Mesenchymal stem cell (in vitro differentiated cells and primary cell): ENCODE data around the gene BCL10.

ENCODE experiments used
- DNase-seq: peaks from one replicate; pipeline ENCODE4 v3.0.0-alpha.2; 2013
- H2AFZ ChIP-seq: one replicate; pipeline ENCODE4 v1.6.1; 2013; ENCODE audit warnings: low read depth, mild to moderate bottlenecking, control low read depth, inconsistent platforms, low read length, moderate library complexity
- H2AK5ac ChIP-seq: 2 replicates; pipeline ENCODE4 v1.6.1; 2013; ENCODE audit warnings: low read length, moderate library complexity, mild to moderate bottlenecking, inconsistent platforms; ENCODE audit not compliant: severe bottlenecking
- H2BK120ac ChIP-seq: one replicate; pipeline ENCODE4 v1.6.1; 2013; ENCODE audit warnings: low read depth, mild to moderate bottlenecking, inconsistent platforms, low read length, moderate library complexity
- H2BK12ac ChIP-seq, 2 experiments: one replicate each; pipeline ENCODE4 v1.6.1; 2013; ENCODE audit warnings: inconsistent platforms in 2 of 2, low read length in 2 of 2, mild to moderate bottlenecking in 2 of 2, moderate library complexity in 2 of 2, control low read depth in 1 of 2
- H2BK15ac ChIP-seq: one replicate; pipeline ENCODE4 v1.6.1; 2013; ENCODE audit warnings: mild to moderate bottlenecking, low read depth, inconsistent platforms; ENCODE audit not compliant: poor library complexity, severe bottlenecking
- H2BK5ac ChIP-seq: 2 replicates; pipeline ENCODE4 v1.6.1; 2013; ENCODE audit warnings: low read depth, mild to moderate bottlenecking, low read length, control low read depth, inconsistent platforms; ENCODE audit not compliant: poor library complexity, severe bottlenecking
- H3K14ac ChIP-seq, 2 experiments: one replicate each; pipeline ENCODE4 v1.6.1; 2013; ENCODE audit warnings: inconsistent platforms in 2 of 2, low read length in 2 of 2, control low read depth in 1 of 2, mild to moderate bottlenecking in 1 of 2, moderate library complexity in 1 of 2
- H3K18ac ChIP-seq, 2 experiments: one replicate each; pipeline ENCODE4 v1.6.1; 2013; ENCODE audit warnings: inconsistent platforms in 2 of 2, low read length in 2 of 2, control low read depth in 1 of 2, low read depth in 1 of 2, mild to moderate bottlenecking in 1 of 2
- H3K23ac ChIP-seq, 2 experiments: one replicate each; pipeline ENCODE4 v1.6.1; 2013; ENCODE audit warnings: inconsistent platforms in 2 of 2, low read length in 2 of 2, mild to moderate bottlenecking in 2 of 2, moderate library complexity in 2 of 2, control low read depth in 1 of 2
- H3K27ac ChIP-seq: 2 replicates; pipeline ENCODE4 v1.5.1; 2013; ENCODE audit warnings: mild to moderate bottlenecking, moderate library complexity, low read length, control low read depth, inconsistent platforms; ENCODE audit not compliant: poor library complexity, severe bottlenecking
- H3K27me3 ChIP-seq, 2 experiments: 2 replicates each; pipeline versions ENCODE4 v1.6.1 to v1.7.0; 2013; ENCODE audit warnings: low read length in 2 of 2, mild to moderate bottlenecking in 2 of 2, moderate library complexity in 2 of 2, control low read depth in 1 of 2, inconsistent platforms in 1 of 2; ENCODE audit not compliant: control insufficient read depth in 1 of 2, insufficient read depth in 1 of 2
- H3K36me3 ChIP-seq, 2 experiments: 2 replicates each; pipeline versions ENCODE4 v1.6.1 to v1.7.0; 2013; ENCODE audit warnings: low read length in 2 of 2, control low read depth in 1 of 2, inconsistent platforms in 1 of 2, low read depth in 1 of 2, mild to moderate bottlenecking in 1 of 2; ENCODE audit not compliant: insufficient read depth in 2 of 2, control insufficient read depth in 1 of 2
- H3K4ac ChIP-seq, 2 experiments: one replicate each; pipeline ENCODE4 v1.6.1; 2013; ENCODE audit warnings: inconsistent platforms in 2 of 2, low read length in 2 of 2, mild to moderate bottlenecking in 2 of 2, moderate library complexity in 2 of 2, control low read depth in 1 of 2, low read depth in 1 of 2
- H3K4me1 ChIP-seq: 2 replicates; pipeline ENCODE4 v1.6.1; 2013; ENCODE audit warnings: low read depth, low read length, control low read depth; ENCODE audit not compliant: control insufficient read depth, insufficient read depth
- H3K4me2 ChIP-seq: 2 replicates; pipeline ENCODE4 v1.6.1; 2013; ENCODE audit warnings: low read length, mild to moderate bottlenecking, inconsistent platforms; ENCODE audit not compliant: poor library complexity, severe bottlenecking
- H3K4me3 ChIP-seq, 2 experiments: 2 replicates each; pipeline versions ENCODE4 v1.5.1 to v1.7.0; 2013; ENCODE audit warnings: low read length in 2 of 2, mild to moderate bottlenecking in 2 of 2, control low read depth in 1 of 2, low read depth in 1 of 2; ENCODE audit not compliant: insufficient read depth in 1 of 2
- H3K79me1 ChIP-seq: replicated peaks from 2 replicates; pipeline ENCODE4 v1.6.1; 2013; ENCODE audit warnings: mild to moderate bottlenecking, control low read depth, low read length, inconsistent platforms; ENCODE audit not compliant: poor library complexity, severe bottlenecking
- H3K9ac ChIP-seq: 2 replicates; pipeline ENCODE4 v1.7.0; 2013; ENCODE audit warnings: mild to moderate bottlenecking, low read length, moderate library complexity
- H3K9me3 ChIP-seq: 2 replicates; pipeline ENCODE4 v1.7.0; 2013; ENCODE audit warnings: mild to moderate bottlenecking, low read length; ENCODE audit not compliant: control insufficient read depth
- H4K8ac ChIP-seq: one replicate; pipeline ENCODE4 v1.6.1; 2013; ENCODE audit warnings: inconsistent platforms, mild to moderate bottlenecking, low read length, moderate library complexity
- H4K91ac ChIP-seq: one replicate; pipeline ENCODE4 v1.6.1; 2013; ENCODE audit warnings: mild to moderate bottlenecking, low read length, inconsistent platforms
- WGBS: methylation state at CpG from one replicate; pipeline ENCODE4 v1.1.7; 2013; ENCODE audit warnings: mixed read lengths; 5-methylcytosine and 5-hydroxymethylcytosine counted together

The BCL10 gene

DNA sequence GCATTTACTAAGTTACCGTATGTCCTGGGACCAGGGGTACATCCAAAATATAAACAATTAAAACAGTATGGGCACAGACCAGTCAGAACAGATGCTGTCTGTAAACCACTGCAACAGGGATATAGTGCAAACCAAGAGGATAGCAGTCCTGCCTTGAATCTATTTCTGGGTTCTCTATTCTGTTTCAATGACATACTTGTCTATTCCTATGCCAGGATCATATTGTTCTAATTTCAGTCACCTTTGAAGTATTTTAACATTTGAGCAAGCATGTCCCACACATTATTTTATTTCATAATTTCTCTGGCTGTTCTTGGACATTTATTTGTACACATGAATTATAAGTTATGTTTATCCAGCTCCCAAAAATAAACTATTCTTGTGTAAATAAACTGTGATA lies 47.5 kb downstream of the BCL10 start:
- no peak overlapping the region for H4K91ac ChIP-seq
- no peak overlapping the region for H2BK12ac ChIP-seq
- no peak overlapping the region for H3K4me2 ChIP-seq
- H2BK15ac ChIP-seq = no peak overlapping the region
- H4K8ac ChIP-seq = no peak overlapping the region
- H3K18ac ChIP-seq = no peak overlapping the region
- H3K9me3 ChIP-seq = no peaks in the 10 kb centered on the region
- no peak overlapping the region for H2BK120ac ChIP-seq
- no peak overlapping the region for H3K4me3 ChIP-seq
- H3K23ac ChIP-seq = no peak overlapping the region
- H3K4me1 ChIP-seq = no peaks in the 10 kb centered on the region
- H3K27me3 ChIP-seq = no peaks in the 10 kb centered on the region
- no peak overlapping the region for H3K14ac ChIP-seq
- no peak overlapping the region for H2AFZ ChIP-seq
- H3K79me1 ChIP-seq = no peaks in the 10 kb centered on the region
- no peaks in the 10 kb centered on the region for H3K36me3 ChIP-seq
- H3K27ac ChIP-seq = no peak overlapping the region
- DNase-seq = no peak
- no peak overlapping the region for H2BK5ac ChIP-seq
- WGBS = 85% methylated on average over 1 of the region's 1 CpG
- no peak overlapping the region for H3K4ac ChIP-seq
- no peak overlapping the region for H3K9ac ChIP-seq
- H2AK5ac ChIP-seq = no peak overlapping the region

DNA sequence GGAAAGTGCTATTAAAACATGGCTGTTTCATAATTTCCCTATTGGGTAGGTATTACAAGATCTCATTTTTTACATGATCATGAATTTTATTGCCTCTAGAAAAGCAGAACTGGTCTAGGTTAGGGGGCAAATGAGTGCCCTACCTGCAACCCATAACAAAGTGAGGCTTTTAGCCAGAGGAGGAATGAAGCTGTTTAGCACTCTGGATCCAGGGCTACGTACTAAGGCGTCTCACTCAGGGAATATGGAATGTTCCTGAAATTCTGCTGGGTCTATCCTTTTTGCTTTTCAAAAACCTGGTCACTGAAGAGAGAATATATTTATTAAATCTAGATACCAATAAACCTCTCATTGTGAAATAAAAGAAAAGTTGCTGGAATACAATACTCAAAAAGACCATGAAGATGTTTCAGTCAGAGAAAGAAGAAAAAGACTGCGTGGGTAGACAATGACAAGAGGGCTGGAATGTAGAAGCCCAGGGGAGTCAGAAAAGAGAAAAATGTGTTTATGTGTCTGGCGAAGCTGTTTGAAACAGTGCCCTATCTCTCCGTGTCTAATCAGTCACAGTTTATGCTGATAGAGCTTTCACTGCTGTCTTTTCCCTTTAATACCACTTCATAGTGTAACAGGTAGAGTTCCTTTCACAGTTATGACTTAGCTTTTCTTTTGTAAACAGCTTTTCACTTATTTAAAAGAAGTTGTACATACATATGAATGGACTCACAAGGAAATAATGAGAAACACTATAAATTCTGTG lies 50.6 kb downstream of the BCL10 start:
- H2AK5ac ChIP-seq = no peak overlapping the region
- peaks cover 0 to 3% of the 10 kb centered on the region in 2 experiments for H3K27me3 ChIP-seq
- no peak overlapping the region for H4K8ac ChIP-seq
- no peaks in the 10 kb centered on the region for H3K79me1 ChIP-seq
- no peak overlapping the region for H3K9ac ChIP-seq
- H3K18ac ChIP-seq = no peak overlapping the region
- H2BK120ac ChIP-seq = no peak overlapping the region
- H3K23ac ChIP-seq = no peak overlapping the region
- no peak overlapping the region for H3K14ac ChIP-seq
- H4K91ac ChIP-seq = no peak overlapping the region
- no peak overlapping the region for H3K27ac ChIP-seq
- no peaks in the 10 kb centered on the region for H3K36me3 ChIP-seq
- H3K4me3 ChIP-seq = no peak overlapping the region
- H2BK12ac ChIP-seq = no peak overlapping the region
- no peaks in the 10 kb centered on the region for H3K4me1 ChIP-seq
- no peak for DNase-seq
- H2BK15ac ChIP-seq = no peak overlapping the region
- no peak overlapping the region for H3K4me2 ChIP-seq
- no peaks in the 10 kb centered on the region for H3K9me3 ChIP-seq
- no peak overlapping the region for H2AFZ ChIP-seq
- H3K4ac ChIP-seq = no peak overlapping the region
- no peak overlapping the region for H2BK5ac ChIP-seq
- 60% methylated on average over 3 of the region's 5 CpGs for WGBS

DNA sequence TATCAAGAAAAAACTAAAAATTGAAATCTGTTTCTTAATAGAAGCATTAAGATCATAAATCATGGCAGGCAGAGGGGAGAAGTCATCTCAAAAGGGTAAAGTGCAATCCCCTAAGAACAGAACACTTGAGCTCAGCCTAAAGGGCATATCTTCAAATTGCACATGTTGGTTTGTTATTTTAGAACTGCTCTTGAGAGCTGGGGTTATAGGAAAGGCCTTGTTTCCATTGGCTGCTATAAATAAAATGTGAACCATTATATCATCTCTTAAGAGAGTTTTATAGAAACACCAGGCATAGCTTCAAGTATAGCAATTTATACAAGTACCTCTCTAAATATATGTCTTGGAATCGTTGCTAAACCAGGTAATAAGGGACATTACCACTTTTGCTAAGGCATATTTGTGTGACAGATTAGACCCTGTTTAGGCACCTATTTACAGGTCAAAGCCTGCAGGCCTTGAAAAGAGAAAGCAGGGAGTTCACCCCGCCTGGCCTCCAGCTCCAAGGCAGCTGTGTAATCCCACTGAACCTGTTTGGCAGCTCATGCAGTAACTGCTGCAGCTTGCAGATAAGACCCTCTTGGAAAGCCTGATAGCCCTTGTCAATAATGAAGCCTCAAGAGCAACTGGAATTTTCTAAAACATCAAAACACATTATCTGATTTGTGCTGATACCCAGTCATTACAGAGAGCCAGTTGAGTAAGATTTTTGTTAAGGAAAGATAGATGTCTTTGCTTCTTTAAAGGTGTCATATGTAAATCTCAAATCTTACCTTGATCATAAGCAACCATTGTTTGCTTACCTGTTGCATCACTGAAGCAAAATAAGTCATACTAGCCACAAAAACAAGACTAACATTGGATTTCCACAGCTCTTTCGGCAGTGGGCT lies 51.5 kb downstream of the BCL10 start:
- Histone ChIP-seq H2BK120ac (no peak overlapping the region), H2BK15ac (no peak overlapping the region), H3K18ac (no peak overlapping the region), H2AK5ac (no peak overlapping the region), H4K8ac (no peak overlapping the region), H3K9me3 (no peaks in the 10 kb centered on the region), H3K36me3 (no peaks in the 10 kb centered on the region), H3K4me2 (no peak overlapping the region), H2BK12ac (no peak overlapping the region), H3K79me1 (no peaks in the 10 kb centered on the region), H2AFZ (no peak overlapping the region), H3K4ac (no peak overlapping the region), H4K91ac (no peak overlapping the region), H3K27ac (no peak overlapping the region), H3K14ac (no peak overlapping the region), H3K4me1 (no peaks in the 10 kb centered on the region), H3K9ac (no peak overlapping the region), H3K27me3 (peaks cover 2 to 10% of the 10 kb centered on the region in 2 experiments), H3K23ac (no peak overlapping the region), H2BK5ac (no peak overlapping the region), H3K4me3 (no peak overlapping the region)
- WGBS = 29% methylated on average over 2 of the region's 3 CpGs
- DNase-seq = peak; percentile 49

DNA sequence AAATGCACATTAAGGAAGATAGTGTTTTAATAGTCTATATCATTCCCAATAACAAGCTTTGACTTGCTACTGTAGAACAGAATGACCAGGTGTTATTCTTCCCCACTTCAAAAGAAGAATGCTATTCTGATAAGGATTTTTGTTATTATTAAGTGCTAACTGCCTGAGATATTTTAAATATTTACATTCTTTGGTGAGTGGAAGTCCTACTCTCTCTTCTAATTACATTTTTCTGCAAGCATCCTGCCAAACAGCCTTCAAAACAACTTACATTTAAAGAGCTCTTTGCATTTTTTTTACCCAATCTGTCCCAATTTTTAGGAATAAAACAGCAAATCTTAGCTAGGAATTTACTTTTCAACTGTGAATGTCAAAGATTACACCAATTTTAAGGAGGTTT lies 52.1 kb downstream of the BCL10 start:
- Histone ChIP-seq H3K4me1 (no peaks in the 10 kb centered on the region), H4K8ac (no peak overlapping the region), H2BK12ac (no peak overlapping the region), H3K9ac (no peak overlapping the region), H3K4ac (no peak overlapping the region), H4K91ac (no peak overlapping the region), H3K27me3 (peaks cover 2 to 17% of the 10 kb centered on the region in 2 experiments), H3K27ac (no peak overlapping the region), H2BK5ac (no peak overlapping the region), H3K79me1 (no peaks in the 10 kb centered on the region), H2BK15ac (no peak overlapping the region), H3K4me2 (no peak overlapping the region), H2BK120ac (no peak overlapping the region), H3K23ac (no peak overlapping the region), H3K36me3 (no peaks in the 10 kb centered on the region), H3K4me3 (no peak overlapping the region), H2AFZ (no peak overlapping the region), H3K14ac (no peak overlapping the region), H3K9me3 (no peaks in the 10 kb centered on the region), H2AK5ac (no peak overlapping the region), H3K18ac (no peak overlapping the region)
- DNase-seq = no peak
